ENCODE data around the gene MAPK1.
"Not testable (repeated sequence)": the region's sequence is repeated elsewhere in the genome, so short reads cannot be mapped to it uniquely, and the experiment has no call there.

The MAPK1 gene

DNA sequence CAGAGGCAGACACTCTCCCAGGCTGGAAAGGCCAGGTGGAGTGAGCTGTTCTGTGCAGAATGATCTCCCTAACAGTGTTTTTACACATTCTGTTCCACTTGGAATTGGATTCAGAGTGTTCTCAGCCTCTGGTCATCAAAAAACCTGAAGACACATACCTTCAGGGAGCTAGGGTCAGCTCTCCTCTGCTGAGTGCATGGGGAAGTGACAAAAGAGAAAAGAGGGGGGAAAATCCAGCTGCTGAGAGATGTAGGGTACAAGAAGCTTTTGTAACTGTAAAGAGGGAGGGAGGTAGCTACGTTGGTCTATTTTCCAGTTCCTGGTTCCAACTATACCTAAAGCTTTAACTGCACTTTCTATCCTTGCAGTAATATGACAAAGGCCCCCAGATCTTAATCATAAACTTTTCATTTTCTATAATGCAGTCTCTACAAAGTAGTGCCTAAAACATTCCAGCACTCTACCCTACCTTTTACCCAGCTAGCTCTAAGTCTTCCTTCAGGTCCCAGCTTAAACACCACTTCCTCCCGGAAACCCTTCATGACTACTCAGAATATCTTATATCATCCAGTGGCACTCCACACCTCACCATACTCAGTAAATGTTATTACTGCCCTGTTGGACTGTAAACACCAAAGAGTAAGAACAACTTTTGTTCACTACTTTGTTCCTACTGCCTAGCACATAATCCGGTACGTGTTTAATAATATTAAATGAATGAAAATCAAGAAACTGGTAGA lies 9.2 kb downstream of the MAPK1 start:
- Histone ChIP-seq H3K9me3 (ENCODE audit: control insufficient read depth in 1 of 2, low read length in 2 of 2) (no peaks in the 10 kb centered on the region), H3K27me3 (ENCODE audit: low read depth, low read length) (no peaks in the 10 kb centered on the region), H3K4me1 (ENCODE audit: control insufficient read depth in 1 of 2, insufficient read depth in 2 of 2, low read length in 2 of 2) (peaks cover 13 to 60% of the 10 kb centered on the region in 2 donors), H3K36me3 (ENCODE audit: control insufficient read depth in 1 of 2, insufficient read depth in 2 of 2, low read length in 2 of 2) (no peaks in the 10 kb centered on the region), H3K4me3 (ENCODE audit: low read depth in 1 of 2, low read length in 2 of 2) (peak overlapping the region in 1 of 2 donors; percentile 17), H3K27ac (ENCODE audit: low read length) (peak overlapping the region; percentile 4)

- H3K4me1 ChIP-seq (ENCODE audit: control insufficient read depth in 1 of 2, insufficient read depth in 2 of 2, low read length in 2 of 2) = peaks cover 13 to 60% of the 10 kb centered on the region in 2 donors
- H3K27ac ChIP-seq (ENCODE audit: low read length) = peak overlapping the region; percentile 4
Measured at GRCh38 chr22:21857481-21857914, 9.9 kb downstream of the MAPK1 start.

DNA sequence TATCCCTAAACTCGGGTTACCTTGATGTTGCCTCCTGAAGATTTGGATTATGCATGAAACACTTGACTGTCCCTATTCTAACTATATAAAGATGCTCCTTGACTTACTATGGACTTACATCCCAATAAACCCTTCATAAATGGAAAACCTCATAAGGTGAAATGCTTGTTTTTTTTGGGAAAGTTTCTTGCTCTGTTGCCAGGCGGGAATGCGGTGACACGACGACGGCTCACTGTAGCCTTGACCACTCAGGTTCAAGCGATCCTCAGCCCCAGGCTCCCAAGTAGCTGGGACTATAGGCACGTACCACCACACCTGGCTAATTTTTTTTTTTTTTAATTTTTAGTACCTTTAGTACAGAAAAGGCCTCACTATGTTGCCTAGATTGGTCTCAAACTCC lies 10.6 kb downstream of the MAPK1 start:
- Histone ChIP-seq H3K9me3 (ENCODE audit: control insufficient read depth in 1 of 2, low read length in 2 of 2) (no peaks in the 10 kb centered on the region), H3K4me1 (ENCODE audit: control insufficient read depth in 1 of 2, insufficient read depth in 2 of 2, low read length in 2 of 2) (peaks cover 13 to 56% of the 10 kb centered on the region in 2 donors), H3K27ac (ENCODE audit: low read length) (no peak overlapping the region)

More at GRCh38 chr22:21857481-21857914, 9.9 kb downstream of the MAPK1 start:
- H3K36me3 ChIP-seq (ENCODE audit: control insufficient read depth in 1 of 2, insufficient read depth in 2 of 2, low read length in 2 of 2) = no peaks in the 10 kb centered on the region
- H3K4me3 ChIP-seq (ENCODE audit: low read depth in 1 of 2, low read length in 2 of 2) = peak overlapping the region in 1 of 2 donors; percentile 17
- no peaks in the 10 kb centered on the region for H3K27me3 ChIP-seq (ENCODE audit: low read depth, low read length)
- H3K9me3 ChIP-seq (ENCODE audit: control insufficient read depth in 1 of 2, low read length in 2 of 2) = no peaks in the 10 kb centered on the region

GRCh38 chr22:21856197-21856596 lies 11.2 kb downstream of the MAPK1 start:
- no peaks in the 10 kb centered on the region for H3K9me3 ChIP-seq (ENCODE audit: control insufficient read depth in 1 of 2, low read length in 2 of 2)
- no peak overlapping the region for H3K27ac ChIP-seq (ENCODE audit: low read length)

More for the DNA sequence above, 10.6 kb downstream of the MAPK1 start:
- Histone ChIP-seq H3K4me3 (ENCODE audit: low read depth in 1 of 2, low read length in 2 of 2) (no peak overlapping the region), H3K27me3 (ENCODE audit: low read depth, low read length) (no peaks in the 10 kb centered on the region), H3K36me3 (ENCODE audit: control insufficient read depth in 1 of 2, insufficient read depth in 2 of 2, low read length in 2 of 2) (no peaks in the 10 kb centered on the region)

DNA sequence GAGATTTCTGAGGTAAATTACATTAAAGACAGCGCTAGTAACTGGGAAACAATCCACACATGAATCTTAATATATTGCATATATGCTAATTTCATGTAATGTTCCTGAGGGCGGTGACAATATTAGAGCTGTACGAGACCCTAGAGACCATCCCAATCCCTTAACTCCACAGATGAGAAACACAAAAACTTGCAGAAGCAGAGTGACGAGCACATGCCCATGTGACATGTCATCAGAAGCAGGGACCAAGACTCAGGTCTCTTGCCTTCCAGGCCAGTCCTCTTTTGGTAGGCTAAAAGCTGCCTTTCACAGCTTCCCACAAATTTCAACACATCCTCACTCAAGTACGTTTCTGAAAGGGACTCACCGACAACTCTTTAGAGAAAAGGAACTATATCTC lies 11.8 kb downstream of the MAPK1 start:
- no peaks in the 10 kb centered on the region for H3K27me3 ChIP-seq (ENCODE audit: low read depth, low read length)
- no peaks in the 10 kb centered on the region for H3K9me3 ChIP-seq (ENCODE audit: control insufficient read depth in 1 of 2, low read length in 2 of 2)
- H3K4me1 ChIP-seq (ENCODE audit: control insufficient read depth in 1 of 2, insufficient read depth in 2 of 2, low read length in 2 of 2) = peaks cover 13 to 45% of the 10 kb centered on the region in 2 donors
- H3K36me3 ChIP-seq (ENCODE audit: control insufficient read depth in 1 of 2, insufficient read depth in 2 of 2, low read length in 2 of 2) = no peaks in the 10 kb centered on the region
- H3K27ac ChIP-seq (ENCODE audit: low read length) = no peak overlapping the region
- H3K4me3 ChIP-seq (ENCODE audit: low read depth in 1 of 2, low read length in 2 of 2) = no peak overlapping the region

More at GRCh38 chr22:21856197-21856596, 11.2 kb downstream of the MAPK1 start:
- Histone ChIP-seq H3K4me1 (ENCODE audit: control insufficient read depth in 1 of 2, insufficient read depth in 2 of 2, low read length in 2 of 2) (peaks cover 13 to 50% of the 10 kb centered on the region in 2 donors), H3K4me3 (ENCODE audit: low read depth in 1 of 2, low read length in 2 of 2) (no peak overlapping the region), H3K27me3 (ENCODE audit: low read depth, low read length) (no peaks in the 10 kb centered on the region), H3K36me3 (ENCODE audit: control insufficient read depth in 1 of 2, insufficient read depth in 2 of 2, low read length in 2 of 2) (no peaks in the 10 kb centered on the region)

- Histone ChIP-seq H3K27ac (ENCODE audit: low read length) (no peak overlapping the region), H3K9me3 (ENCODE audit: control insufficient read depth in 1 of 2, low read length in 2 of 2) (no peaks in the 10 kb centered on the region), H3K36me3 (ENCODE audit: control insufficient read depth in 1 of 2, insufficient read depth in 2 of 2, low read length in 2 of 2) (no peaks in the 10 kb centered on the region), H3K27me3 (ENCODE audit: low read depth, low read length) (no peaks in the 10 kb centered on the region), H3K4me3 (ENCODE audit: low read depth in 1 of 2, low read length in 2 of 2) (no peak overlapping the region), H3K4me1 (ENCODE audit: control insufficient read depth in 1 of 2, insufficient read depth in 2 of 2, low read length in 2 of 2) (peaks cover 0 to 40% of the 10 kb centered on the region in 2 donors)
Measured at GRCh38 chr22:21850660-21851059, 16.8 kb downstream of the MAPK1 start.

DNA sequence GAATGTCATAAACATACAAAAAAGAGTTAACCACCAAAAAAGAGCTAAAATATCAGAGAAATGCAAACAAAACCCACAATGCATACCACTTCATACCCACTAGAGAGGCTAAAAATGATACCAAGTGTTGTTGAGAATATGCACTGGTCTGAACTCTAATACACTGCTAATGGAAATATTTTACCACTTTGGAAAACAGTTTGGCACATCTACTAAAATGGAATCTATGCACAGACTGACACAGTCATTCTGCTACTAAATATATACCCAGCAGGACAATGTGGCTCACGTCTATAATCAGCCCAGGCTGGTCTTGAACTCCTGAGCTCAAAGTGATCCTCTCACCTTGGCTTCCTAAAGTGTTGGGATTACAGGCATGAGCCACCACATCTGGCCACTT lies 18.0 kb downstream of the MAPK1 start:
- H3K27ac ChIP-seq (ENCODE audit: low read length) = no peak overlapping the region

DNA sequence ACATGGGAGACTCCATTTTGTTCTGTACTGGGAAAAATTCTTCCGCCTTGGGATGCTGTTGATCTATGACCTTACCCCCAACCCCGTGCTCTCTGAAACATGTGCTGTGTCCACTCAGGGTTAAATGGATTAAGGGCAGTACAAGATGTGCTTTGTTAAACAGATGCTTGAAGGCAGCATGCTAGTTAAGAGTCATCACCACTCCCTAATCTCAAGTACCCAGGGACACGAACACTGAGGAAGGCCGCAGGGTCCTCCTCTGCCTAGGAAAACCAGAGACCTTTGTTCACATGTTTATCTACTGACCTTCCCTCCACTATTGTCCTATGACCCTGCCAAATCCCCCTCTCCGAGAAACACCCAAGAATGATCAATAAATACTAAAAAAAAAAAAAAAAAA lies 19.4 kb downstream of the MAPK1 start:
- not testable (repeated sequence) for H3K27ac ChIP-seq (ENCODE audit: low read length); H3K9me3 ChIP-seq (ENCODE audit: control insufficient read depth in 1 of 2, low read length in 2 of 2)
- peaks cover 0 to 31% of the 10 kb centered on the region in 2 donors for H3K4me1 ChIP-seq (ENCODE audit: control insufficient read depth in 1 of 2, insufficient read depth in 2 of 2, low read length in 2 of 2)

More for the DNA sequence above, 18.0 kb downstream of the MAPK1 start:
- Histone ChIP-seq H3K9me3 (ENCODE audit: control insufficient read depth in 1 of 2, low read length in 2 of 2) (no peaks in the 10 kb centered on the region), H3K4me1 (ENCODE audit: control insufficient read depth in 1 of 2, insufficient read depth in 2 of 2, low read length in 2 of 2) (peaks cover 0 to 31% of the 10 kb centered on the region in 2 donors), H3K4me3 (ENCODE audit: low read depth in 1 of 2, low read length in 2 of 2) (no peak overlapping the region), H3K27me3 (ENCODE audit: low read depth, low read length) (no peaks in the 10 kb centered on the region), H3K36me3 (ENCODE audit: control insufficient read depth in 1 of 2, insufficient read depth in 2 of 2, low read length in 2 of 2) (no peaks in the 10 kb centered on the region)

DNA sequence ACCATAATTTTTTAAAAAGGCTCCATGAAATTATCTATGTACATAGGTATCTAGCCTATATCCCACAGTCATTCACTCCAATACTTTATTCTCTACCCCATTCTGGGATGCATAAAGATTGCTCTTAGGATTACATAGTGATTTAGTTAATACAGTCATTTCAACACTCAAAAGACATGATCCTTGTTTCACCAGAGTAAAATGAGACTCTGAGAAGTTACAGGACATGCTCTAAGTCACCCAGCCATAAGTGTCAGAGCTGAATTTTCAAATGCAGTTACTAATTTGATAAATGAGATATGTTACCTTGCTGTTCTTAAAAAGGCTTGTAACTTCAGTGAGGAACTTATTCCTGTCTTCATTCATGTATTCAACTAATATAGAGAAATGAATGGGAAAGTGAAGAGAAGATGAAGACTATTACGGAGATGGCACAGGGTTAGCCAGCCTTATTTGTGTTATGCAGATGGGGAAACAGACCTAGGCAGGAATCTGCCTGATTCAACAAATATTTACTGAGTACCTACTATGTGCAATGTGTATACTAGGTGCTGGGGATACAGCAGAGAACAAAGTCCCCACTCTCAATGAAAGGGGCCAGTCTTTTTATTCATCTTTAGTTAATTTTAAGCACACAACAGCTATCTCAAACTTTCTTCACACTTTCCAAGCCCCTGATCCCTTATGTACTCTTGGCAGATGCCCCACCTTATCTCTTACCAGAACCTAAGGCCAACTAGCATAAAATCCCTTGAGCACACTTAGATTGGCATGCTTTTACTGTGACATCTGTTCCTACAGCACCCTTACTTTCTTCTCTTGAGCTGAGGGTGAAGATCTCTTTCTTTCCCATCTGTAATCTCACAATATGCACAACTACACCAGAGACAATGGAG lies 21.6 kb downstream of the MAPK1 start:
- Histone ChIP-seq H3K9me3 (ENCODE audit: control insufficient read depth in 1 of 2, low read length in 2 of 2) (no peaks in the 10 kb centered on the region), H3K4me1 (ENCODE audit: control insufficient read depth in 1 of 2, insufficient read depth in 2 of 2, low read length in 2 of 2) (peaks cover 0 to 31% of the 10 kb centered on the region in 2 donors), H3K36me3 (ENCODE audit: control insufficient read depth in 1 of 2, insufficient read depth in 2 of 2, low read length in 2 of 2) (no peaks in the 10 kb centered on the region), H3K4me3 (ENCODE audit: low read depth in 1 of 2, low read length in 2 of 2) (no peak overlapping the region), H3K27ac (ENCODE audit: low read length) (no peak overlapping the region), H3K27me3 (ENCODE audit: low read depth, low read length) (no peaks in the 10 kb centered on the region)

More for the DNA sequence above, 19.4 kb downstream of the MAPK1 start:
- not testable (repeated sequence) for H3K27me3 ChIP-seq (ENCODE audit: low read depth, low read length); H3K36me3 ChIP-seq (ENCODE audit: control insufficient read depth in 1 of 2, insufficient read depth in 2 of 2, low read length in 2 of 2); H3K4me3 ChIP-seq (ENCODE audit: low read depth in 1 of 2, low read length in 2 of 2)

- peaks cover 0 to 17% of the 10 kb centered on the region in 2 donors for H3K4me1 ChIP-seq (ENCODE audit: control insufficient read depth in 1 of 2, insufficient read depth in 2 of 2, low read length in 2 of 2)
Measured at GRCh38 chr22:21842946-21843345, 24.5 kb downstream of the MAPK1 start.

GRCh38 chr22:21841422-21841821 lies 26.0 kb downstream of the MAPK1 start:
- Histone ChIP-seq H3K4me3 (ENCODE audit: low read depth in 1 of 2, low read length in 2 of 2) (no peak overlapping the region), H3K9me3 (ENCODE audit: control insufficient read depth in 1 of 2, low read length in 2 of 2) (no peaks in the 10 kb centered on the region), H3K4me1 (ENCODE audit: control insufficient read depth in 1 of 2, insufficient read depth in 2 of 2, low read length in 2 of 2) (peaks cover 9 to 12% of the 10 kb centered on the region in 2 donors), H3K36me3 (ENCODE audit: control insufficient read depth in 1 of 2, insufficient read depth in 2 of 2, low read length in 2 of 2) (no peaks in the 10 kb centered on the region), H3K27me3 (ENCODE audit: low read depth, low read length) (no peaks in the 10 kb centered on the region), H3K27ac (ENCODE audit: low read length) (no peak overlapping the region)

More at GRCh38 chr22:21842946-21843345, 24.5 kb downstream of the MAPK1 start:
- Histone ChIP-seq H3K4me3 (ENCODE audit: low read depth in 1 of 2, low read length in 2 of 2) (no peak overlapping the region), H3K9me3 (ENCODE audit: control insufficient read depth in 1 of 2, low read length in 2 of 2) (no peaks in the 10 kb centered on the region), H3K27me3 (ENCODE audit: low read depth, low read length) (no peaks in the 10 kb centered on the region), H3K27ac (ENCODE audit: low read length) (no peak overlapping the region), H3K36me3 (ENCODE audit: control insufficient read depth in 1 of 2, insufficient read depth in 2 of 2, low read length in 2 of 2) (no peaks in the 10 kb centered on the region)

All from muscle layer of duodenum (tissue), 2 donors.